ENCODE results near the gene NPHS1. TPM values are rescaled to one million over a fixed set of nuclear protein-coding genes. Genes with fewer than 3 reads are reported as not detected.
A peak's percentile ranks its signal among the peaks of the same experiment; 100 is the strongest.

Gene NPHS1, protein sequence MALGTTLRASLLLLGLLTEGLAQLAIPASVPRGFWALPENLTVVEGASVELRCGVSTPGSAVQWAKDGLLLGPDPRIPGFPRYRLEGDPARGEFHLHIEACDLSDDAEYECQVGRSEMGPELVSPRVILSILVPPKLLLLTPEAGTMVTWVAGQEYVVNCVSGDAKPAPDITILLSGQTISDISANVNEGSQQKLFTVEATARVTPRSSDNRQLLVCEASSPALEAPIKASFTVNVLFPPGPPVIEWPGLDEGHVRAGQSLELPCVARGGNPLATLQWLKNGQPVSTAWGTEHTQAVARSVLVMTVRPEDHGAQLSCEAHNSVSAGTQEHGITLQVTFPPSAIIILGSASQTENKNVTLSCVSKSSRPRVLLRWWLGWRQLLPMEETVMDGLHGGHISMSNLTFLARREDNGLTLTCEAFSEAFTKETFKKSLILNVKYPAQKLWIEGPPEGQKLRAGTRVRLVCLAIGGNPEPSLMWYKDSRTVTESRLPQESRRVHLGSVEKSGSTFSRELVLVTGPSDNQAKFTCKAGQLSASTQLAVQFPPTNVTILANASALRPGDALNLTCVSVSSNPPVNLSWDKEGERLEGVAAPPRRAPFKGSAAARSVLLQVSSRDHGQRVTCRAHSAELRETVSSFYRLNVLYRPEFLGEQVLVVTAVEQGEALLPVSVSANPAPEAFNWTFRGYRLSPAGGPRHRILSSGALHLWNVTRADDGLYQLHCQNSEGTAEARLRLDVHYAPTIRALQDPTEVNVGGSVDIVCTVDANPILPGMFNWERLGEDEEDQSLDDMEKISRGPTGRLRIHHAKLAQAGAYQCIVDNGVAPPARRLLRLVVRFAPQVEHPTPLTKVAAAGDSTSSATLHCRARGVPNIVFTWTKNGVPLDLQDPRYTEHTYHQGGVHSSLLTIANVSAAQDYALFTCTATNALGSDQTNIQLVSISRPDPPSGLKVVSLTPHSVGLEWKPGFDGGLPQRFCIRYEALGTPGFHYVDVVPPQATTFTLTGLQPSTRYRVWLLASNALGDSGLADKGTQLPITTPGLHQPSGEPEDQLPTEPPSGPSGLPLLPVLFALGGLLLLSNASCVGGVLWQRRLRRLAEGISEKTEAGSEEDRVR (N-terminal part only)
- total RNA-seq, result not detected in 2 replicates

DNA sequence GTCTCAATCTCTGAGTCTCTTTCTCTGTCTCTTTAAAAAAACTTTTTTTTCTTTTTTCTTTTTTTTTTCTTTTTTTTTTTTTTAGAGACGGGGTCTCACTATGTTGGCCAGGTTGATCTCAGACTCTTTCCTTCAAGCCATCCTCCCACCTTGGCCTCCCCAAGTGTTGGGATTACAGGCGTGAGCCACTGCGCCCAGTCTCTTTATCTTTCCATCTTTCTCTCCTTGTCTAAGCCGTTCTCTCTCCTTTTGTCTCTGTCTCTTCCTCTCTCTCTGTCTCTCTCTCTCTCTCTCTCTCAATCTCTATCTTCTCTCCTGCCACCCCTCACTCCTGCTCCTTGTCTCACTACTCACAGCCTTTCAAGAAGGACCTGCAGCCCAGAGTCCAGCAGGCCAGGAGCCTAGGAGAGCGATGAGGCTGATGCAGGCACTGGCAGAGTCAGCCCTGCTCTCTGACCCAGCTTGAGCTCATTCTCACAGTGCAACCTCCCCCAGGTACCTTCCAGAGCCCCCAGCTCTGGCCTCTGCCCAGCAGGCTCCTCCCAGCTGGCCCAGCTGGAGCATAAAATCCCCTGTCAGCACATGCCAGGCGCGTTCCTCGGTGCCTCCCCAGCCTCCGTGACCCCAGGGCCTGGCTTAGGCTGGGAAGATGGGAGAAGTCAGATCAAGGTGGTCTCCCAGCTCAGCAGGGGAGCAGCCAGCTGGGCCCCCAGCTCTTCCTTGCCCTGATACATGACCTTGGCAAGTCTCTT, at the start of gene NPHS1:
Gene NPHS1 (minus strand): TSS at position 476 of the 752 bp plus-strand sequence. CDS start 667 bp downstream, outside the sequence.
- TF ChIP-seq, protein P1, sequence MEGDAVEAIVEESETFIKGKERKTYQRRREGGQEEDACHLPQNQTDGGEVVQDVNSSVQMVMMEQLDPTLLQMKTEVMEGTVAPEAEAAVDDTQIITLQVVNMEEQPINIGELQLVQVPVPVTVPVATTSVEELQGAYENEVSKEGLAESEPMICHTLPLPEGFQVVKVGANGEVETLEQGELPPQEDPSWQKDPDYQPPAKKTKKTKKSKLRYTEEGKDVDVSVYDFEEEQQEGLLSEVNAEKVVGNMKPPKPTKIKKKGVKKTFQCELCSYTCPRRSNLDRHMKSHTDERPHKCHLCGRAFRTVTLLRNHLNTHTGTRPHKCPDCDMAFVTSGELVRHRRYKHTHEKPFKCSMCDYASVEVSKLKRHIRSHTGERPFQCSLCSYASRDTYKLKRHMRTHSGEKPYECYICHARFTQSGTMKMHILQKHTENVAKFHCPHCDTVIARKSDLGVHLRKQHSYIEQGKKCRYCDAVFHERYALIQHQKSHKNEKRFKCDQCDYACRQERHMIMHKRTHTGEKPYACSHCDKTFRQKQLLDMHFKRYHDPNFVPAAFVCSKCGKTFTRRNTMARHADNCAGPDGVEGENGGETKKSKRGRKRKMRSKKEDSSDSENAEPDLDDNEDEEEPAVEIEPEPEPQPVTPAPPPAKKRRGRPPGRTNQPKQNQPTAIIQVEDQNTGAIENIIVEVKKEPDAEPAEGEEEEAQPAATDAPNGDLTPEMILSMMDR (IDR thresholded peaks at IDR 0.05; ENCODE audit: insufficient read depth, low read depth, low read length), result no peak
- DNase-seq (ENCODE audit: low read depth), result no peak
- H3K4me3 ChIP-seq (ENCODE audit: low read depth, low read length), result no peak within 1 kb of the TSS

DNA sequence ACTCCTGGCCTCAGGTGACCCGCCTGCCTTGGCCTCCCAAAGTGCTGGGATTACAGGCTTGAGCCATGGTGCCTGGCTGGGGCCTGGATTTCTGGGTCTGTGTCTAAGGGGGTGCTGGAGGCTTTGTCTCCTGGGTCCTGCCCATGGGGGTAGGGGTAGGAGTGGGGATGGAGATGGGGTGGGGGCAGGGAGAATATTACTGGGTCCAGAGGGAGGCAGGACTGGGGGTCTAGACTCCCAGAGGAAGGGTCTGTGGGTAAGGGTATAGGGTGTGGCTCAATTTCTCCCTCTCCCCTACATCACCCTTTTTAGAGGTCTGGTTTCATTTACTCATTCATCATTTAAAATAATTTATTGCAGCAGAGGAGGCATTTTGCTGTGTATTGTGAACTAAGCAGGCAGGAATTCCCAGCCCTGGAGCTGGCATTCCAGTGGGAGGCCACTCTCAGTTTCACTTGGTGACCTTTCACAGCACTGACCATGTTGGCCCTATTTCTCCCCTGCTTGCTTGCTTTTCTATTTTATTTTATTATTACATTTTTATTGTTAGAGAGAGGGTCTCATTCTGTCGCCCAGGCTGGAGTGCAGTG, 48.8 kb upstream of the NPHS1 start:
- TF ChIP-seq, protein P1 (IDR thresholded peaks at IDR 0.05; ENCODE audit: insufficient read depth, low read depth, low read length), result no peak
- peak overlapping the region; percentile 79 for H3K4me3 ChIP-seq (ENCODE audit: low read depth, low read length)
- DNase-seq (ENCODE audit: low read depth), result peak; percentile 33

DNA sequence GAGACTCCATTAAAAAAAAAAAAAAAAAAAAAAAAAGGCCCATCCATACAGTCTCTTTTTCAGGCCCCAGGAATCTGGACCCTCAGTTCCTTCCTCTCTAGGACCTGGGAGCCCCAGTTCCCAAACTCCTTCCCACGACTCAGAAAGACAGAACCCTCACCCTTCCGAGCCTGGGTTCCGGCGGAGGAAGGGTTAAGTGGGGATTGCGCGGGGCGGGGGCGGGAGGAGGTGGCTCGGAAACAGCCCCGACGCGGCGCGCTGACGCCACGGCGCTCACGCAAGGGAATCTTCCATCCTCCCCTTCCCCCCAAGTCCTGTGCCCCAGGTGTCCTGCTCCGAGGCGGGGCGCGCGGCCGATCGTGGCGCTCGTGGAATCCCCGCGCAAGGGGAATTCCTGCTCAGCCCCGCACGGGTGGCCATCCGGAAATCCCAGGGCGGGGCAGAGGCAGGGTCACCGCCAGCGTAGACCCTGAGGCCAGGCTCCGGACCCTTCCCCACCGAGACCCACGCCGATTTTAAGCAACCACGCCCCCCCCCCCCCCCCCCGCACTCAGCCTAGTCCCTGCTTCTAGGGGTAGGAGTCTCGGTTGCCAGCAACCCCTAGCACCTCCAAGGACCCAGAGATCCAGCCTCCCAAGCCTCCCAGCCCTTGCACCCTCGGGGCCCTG, 47.4 kb upstream of the NPHS1 start:
- peak; percentile 84 for DNase-seq (ENCODE audit: low read depth)
- TF ChIP-seq, protein P1 (IDR thresholded peaks at IDR 0.05; ENCODE audit: insufficient read depth, low read depth, low read length), result no peak
- peak overlapping the region; percentile 79 for H3K4me3 ChIP-seq (ENCODE audit: low read depth, low read length)

DNA sequence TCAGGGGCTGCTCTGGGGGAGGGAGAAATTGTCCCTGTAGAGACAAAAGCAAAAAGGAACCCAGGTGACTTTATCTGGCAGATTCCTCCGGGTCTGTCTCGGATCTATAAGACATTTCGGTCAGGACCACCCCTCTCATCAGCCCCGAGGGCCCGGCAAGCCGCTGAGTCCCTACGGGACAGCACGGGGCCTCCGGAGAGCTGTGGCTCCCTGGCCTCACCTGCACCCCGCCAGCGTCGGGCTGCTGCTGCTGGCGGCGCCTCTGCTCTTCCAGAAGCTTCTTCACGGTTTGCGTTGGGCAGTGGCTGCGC, 46.1 kb upstream of the NPHS1 start:
- DNase-seq (ENCODE audit: low read depth), result no peak
- H3K4me3 ChIP-seq (ENCODE audit: low read depth, low read length), result peak overlapping the region; percentile 79
- TF ChIP-seq, protein P1 (IDR thresholded peaks at IDR 0.05; ENCODE audit: insufficient read depth, low read depth, low read length), result no peak

DNA sequence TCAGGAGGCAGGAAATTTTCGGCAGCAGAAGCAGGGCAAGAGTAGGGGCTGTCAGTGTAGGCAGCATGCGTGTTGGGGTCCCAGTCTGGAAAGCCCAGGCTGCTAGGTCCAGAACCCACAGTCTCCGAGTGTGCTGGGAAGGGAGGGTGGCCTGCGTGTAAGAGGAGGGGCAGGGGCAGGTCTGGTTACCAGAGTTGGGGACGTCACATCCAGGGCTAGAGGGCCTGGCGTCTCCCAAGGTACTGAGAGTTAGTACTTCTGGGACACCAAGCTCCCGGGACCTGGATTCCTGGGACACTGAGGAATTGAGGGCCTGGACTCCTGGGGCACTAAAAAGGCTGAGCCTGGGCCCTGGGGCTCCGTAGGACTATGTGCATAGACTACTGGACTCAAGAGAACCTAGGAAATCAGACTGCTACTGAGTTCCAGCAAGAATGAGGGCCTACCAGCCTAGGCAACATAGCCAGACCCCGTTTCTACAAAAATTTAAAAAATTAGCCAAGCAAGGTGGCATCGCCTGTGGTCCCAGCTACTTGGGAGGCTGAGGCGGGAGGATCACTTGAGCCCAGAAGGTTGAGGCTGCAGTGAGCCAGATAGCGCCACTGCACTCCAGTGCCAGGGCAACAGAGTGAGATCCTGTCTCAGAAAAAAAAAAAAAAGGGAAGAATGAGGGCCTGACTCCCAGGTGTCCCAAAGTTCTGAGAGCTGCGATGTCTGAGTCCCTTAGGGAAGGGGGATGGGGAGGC, 45.6 kb upstream of the NPHS1 start:
- no peak for DNase-seq (ENCODE audit: low read depth)
- peak overlapping the region; percentile 79 for H3K4me3 ChIP-seq (ENCODE audit: low read depth, low read length)
- TF ChIP-seq, protein P1 (IDR thresholded peaks at IDR 0.05; ENCODE audit: insufficient read depth, low read depth, low read length), result no peak

All from fibroblast of villous mesenchyme (primary cell).